K562 (cell line): ENCODE results near the gene SRD5A1. TPM values are rescaled to one million over a fixed set of nuclear protein-coding genes. Genes with fewer than 3 reads are reported as not detected.
A peak's percentile ranks its signal among the peaks of the same experiment; 100 is the strongest.

Source experiments
- ARID4B ChIP-seq: sonication (generic); formaldehyde crosslinking; IDR thresholded peaks from 2 replicates; pipeline ENCODE4 v1.8.0; 2022; ENCODE audit warnings: mild to moderate bottlenecking, missing genetic modification reagents
- CBX3 ChIP-seq, 2 experiments: IDR thresholded peaks; 1 replicate in 1 of 2; 2 replicates in 1 of 2; pipeline ENCODE4 v1.6.1; 2012; ENCODE audit warnings: inconsistent platforms in 2 of 2, low read length in 2 of 2, borderline replicate concordance in 1 of 2, control low read depth in 1 of 2
- CSDE1 ChIP-seq, 2 experiments: fragments of 450-650 bp; IDR thresholded peaks; 2 replicates each; pipeline ENCODE4 v1.6.1; 2016; ENCODE audit warnings: mild to moderate bottlenecking in 1 of 2
- EHMT2 ChIP-seq: fragments of 450-650 bp; IDR thresholded peaks from 2 replicates; pipeline ENCODE4 v1.6.1; 2018; ENCODE audit warnings: antibody characterized with exemption
- EP400 ChIP-seq: fragments of 450-650 bp; IDR thresholded peaks from 2 replicates; pipeline ENCODE4 v1.6.1; 2017; ENCODE audit warnings: antibody characterized with exemption, mild to moderate bottlenecking, moderate library complexity
- GTF2E2 ChIP-seq: fragments of 200-800 bp; sonication (Bioruptor generic); IDR thresholded peaks from 2 replicates; pipeline ENCODE4 v1.6.1; 2016; ENCODE audit warnings: missing genetic modification characterization, missing compliant biosample characterization
- MTA1 ChIP-seq: fragments of 450-650 bp; IDR thresholded peaks from 2 replicates; pipeline ENCODE4 v1.6.1; 2017; ENCODE audit warnings: borderline replicate concordance
- PBX2 ChIP-seq, 2 experiments: IDR thresholded peaks in 1 of 2; conservative IDR thresholded peaks in 1 of 2; 2 replicates each; pipeline ENCODE4 v1.6.1; 2016; ENCODE audit warnings: low read depth in 2 of 2, mild to moderate bottlenecking in 1 of 2, missing compliant biosample characterization in 1 of 2, missing genetic modification characterization in 1 of 2, moderate library complexity in 1 of 2
- POLR3G ChIP-seq: IDR thresholded peaks from 2 replicates; pipeline ENCODE4 v1.6.1; 2011; ENCODE audit not compliant: insufficient read length, insufficient replicate concordance; ENCODE audit errors: extremely low read depth
- RBFOX2 ChIP-seq: fragments of 200-400 bp; formaldehyde crosslinking; IDR thresholded peaks from 2 replicates; pipeline ENCODE4 v1.6.1; 2017; ENCODE audit warnings: low read depth, mild to moderate bottlenecking, low read length, moderate library complexity
- SNAPC5 ChIP-seq: fragments of 250-450 bp; sonication (Bioruptor Pico); IDR thresholded peaks from 2 replicates; pipeline ENCODE4 v1.8.0; 2021; ENCODE audit warnings: moderate library complexity, mild to moderate bottlenecking, inconsistent platforms
- SP2 ChIP-seq: IDR thresholded peaks from 2 replicates; pipeline ENCODE4 v1.6.1; 2011; ENCODE audit warnings: mild to moderate bottlenecking, low read depth, low read length, moderate library complexity; ENCODE audit not compliant: poor library complexity, severe bottlenecking; ENCODE audit errors: extremely low read depth
- YY1 ChIP-seq, 3 experiments: IDR thresholded peaks; 2 replicates each; pipeline ENCODE4 v1.6.1; 2011; ENCODE audit warnings: low read length in 2 of 3, mild to moderate bottlenecking in 2 of 3, moderate library complexity in 2 of 3, borderline replicate concordance in 1 of 3, control low read depth in 1 of 3, low read depth in 1 of 3; ENCODE audit not compliant: insufficient read depth in 3 of 3, insufficient replicate concordance in 2 of 3, control insufficient read depth in 1 of 3, insufficient read length in 1 of 3; ENCODE audit errors: extremely low read depth in 1 of 3
- ZFPM2 ChIP-seq: fragments of 250-450 bp; sonication (Bioruptor Pico); IDR thresholded peaks from 2 replicates; pipeline ENCODE4 v1.5.1; 2022; ENCODE audit warnings: mild to moderate bottlenecking
- ZNF280A ChIP-seq: fragments of 450-650 bp; IDR thresholded peaks from 2 replicates; pipeline ENCODE4 v1.6.1; 2018; ENCODE audit warnings: mild to moderate bottlenecking, low read depth; ENCODE audit not compliant: partially characterized antibody
- ZNF408 ChIP-seq: fragments of 250-450 bp; sonication (Bioruptor Pico); IDR thresholded peaks from 2 replicates; pipeline ENCODE4 v1.4.0; 2020; ENCODE audit warnings: low read depth, mild to moderate bottlenecking, moderate library complexity
- ZNF431 ChIP-seq: sonication (generic); formaldehyde crosslinking; IDR thresholded peaks from 2 replicates; pipeline ENCODE4 v1.8.0; 2022; ENCODE audit warnings: mild to moderate bottlenecking, missing genetic modification reagents
- ZZZ3 ChIP-seq: fragments of 450-650 bp; IDR thresholded peaks from 2 replicates; pipeline ENCODE4 v1.6.1; 2016; ENCODE audit warnings: antibody characterized with exemption, mild to moderate bottlenecking, moderate library complexity
- polyA plus RNA-seq, 8 experiments: library from polyadenylated mRNA; depleted of rRNA in 4 of 8; stranded (reverse) in 5 of 8; unstranded in 3 of 8; fragments of >200 nt; fragmentation: Nextera tagmentation in 2 of 8; fragmentation: Illumina TruSeq in 1 of 8; extraction: Ambion mirVana in 2 of 8; extraction: Trizol in 1 of 8; gene quantifications; 2 replicates each; pipeline versions ENCODE4 v1.2.1 to v1.2.3, GENCODE V29; 2011 to 2014; ENCODE audit warnings: inconsistent platforms in 1 of 8, missing spikeins in 1 of 8
- total RNA-seq, 7 experiments: library from RNA; depleted of rRNA in 6 of 7; stranded (reverse); fragments of >200 nt in 6 of 7; fragmentation: Illumina TruSeq in 2 of 7; extraction: Trizol in 2 of 7; gene quantifications; 2 replicates each; pipeline versions ENCODE4 v1.2.1 to v1.2.3, GENCODE V29; 2011 to 2021; ENCODE audit warnings: low replicate concordance in 1 of 7

The SRD5A1 gene
- total and polyA plus RNA-seq, 9 of the 15 experiments (the other 6 are each of a cell fraction or from before 2014, with no cell fraction given) = 1.3 to 22.6 (median 8.1) TPM

GRCh38 chr5:6675784-6676491 is 42.7 kb downstream of the SRD5A1 start (continued):
- TF ChIP-seq GTF2E2 (tag) (no peak), ARID4B (CRISPR knock-in tag) (no peak), EHMT2 (peak; percentile 83), EP400 (no peak), ZNF280A (no peak), CSDE1 (IDR thresholded peaks at IDR 0.05) (no peak), RBFOX2 (no peak), SP2 (no peak), PBX2 (CRISPR knock-in tag; IDR thresholded peaks at IDR 0.05; ENCODE audit: low read depth) (no peak), PBX2 (tag; conservative IDR thresholded peaks at IDR 0.05; ENCODE audit: low read depth) (no peak), POLR3G (no peak), MTA1 (no peak), CBX3 (IDR thresholded peaks at IDR 0.05; ENCODE audit: borderline replicate concordance in 1 of 2, low read length in 2 of 2) (peak in 1 of 2 experiments; percentile 92; a peak in 1 of 3 replicates), SNAPC5 (CRISPR knock-in tag) (no peak), ZZZ3 (no peak), ZNF431 (CRISPR knock-in tag) (no peak), YY1 (IDR thresholded peaks at IDR 0.05; ENCODE audit: borderline replicate concordance in 1 of 3, control insufficient read depth in 1 of 3, extremely low read depth in 1 of 3, insufficient read depth in 3 of 3, insufficient read length in 1 of 3, insufficient replicate concordance in 2 of 3, low read depth in 1 of 3, low read length in 2 of 3) (peak in 1 of 3 experiments; percentile 87), ZNF408 (CRISPR knock-in tag) (no peak), ZFPM2 (CRISPR knock-in tag) (no peak)
